G401 (cell line): Measurements from ENCODE around the gene FUT8. TPM values are rescaled to one million over a fixed set of nuclear protein-coding genes. Genes with fewer than 3 reads are reported as not detected.
"Not testable (repeated sequence)": the region's sequence is repeated elsewhere in the genome, so short reads cannot be mapped to it uniquely, and the experiment has no call there.

Experiments
- DNase-seq: peaks from one replicate; pipeline ENCODE4 v3.0.0-alpha.2; 2015; ENCODE audit warnings: low spot score
- in situ Hi-C: cut with HindIII; loops from 2 replicates; pipeline ENCODE4 v1.10.0; 2016; ENCODE audit warnings: low sequenced_read_pairs, mixed read lengths
- total RNA-seq: library from RNA; depleted of rRNA; stranded (reverse); fragments of >200 nt; shearing (Covaris generic); gene quantifications from 2 replicates; pipeline ENCODE4 v1.2.3, GENCODE V29; 2014

The FUT8 gene
- total RNA-seq, 1 experiment from 2014 or later, result 43.1 TPM

GRCh38 chr14:65413739-65414045 lies 1.2 kb downstream of the FUT8 start:
- in situ Hi-C loops, result no loop called here
- peak; percentile 64 for DNase-seq

DNA sequence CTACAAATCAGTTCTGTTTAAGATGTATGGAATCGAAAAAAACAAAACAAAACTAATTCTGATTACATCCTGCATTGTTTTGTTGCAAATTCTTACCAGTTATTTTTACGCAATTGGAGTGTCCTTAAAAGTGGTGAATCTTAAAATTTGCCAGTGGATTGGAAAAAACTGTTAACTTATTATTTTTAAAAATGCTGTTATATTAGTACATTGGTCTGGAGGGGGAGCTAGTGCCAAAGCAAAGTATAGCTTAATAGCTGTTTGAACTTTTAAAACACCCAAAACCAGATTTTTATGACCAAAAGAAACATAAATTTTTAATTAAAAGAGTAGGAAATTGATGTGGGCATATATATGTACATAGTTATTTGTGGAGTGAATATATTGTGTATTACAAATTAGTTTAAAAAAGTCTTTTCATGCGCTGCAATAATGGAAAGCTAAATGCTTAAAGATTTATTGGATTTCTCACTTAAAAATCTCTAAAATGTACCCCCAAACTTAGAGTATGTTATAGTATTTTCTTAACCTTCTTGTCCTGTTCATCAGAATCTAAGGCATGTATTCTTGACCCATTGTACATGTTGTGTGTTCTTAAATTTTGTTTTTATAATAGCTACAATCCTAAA lies 2.5 kb downstream of the FUT8 start:
- DNase-seq, result peak; percentile 72
- in situ Hi-C loops, result no loop called here

GRCh38 chr14:65415613-65416012 lies 3.1 kb downstream of the FUT8 start:
- DNase-seq, result no peak
- in situ Hi-C loops, result no loop called here

- in situ Hi-C loops, result no loop called here
- DNase-seq, result no peak
These were observed 7.2 kb downstream of the FUT8 start for GRCh38 chr14:65419593-65420252.

DNA sequence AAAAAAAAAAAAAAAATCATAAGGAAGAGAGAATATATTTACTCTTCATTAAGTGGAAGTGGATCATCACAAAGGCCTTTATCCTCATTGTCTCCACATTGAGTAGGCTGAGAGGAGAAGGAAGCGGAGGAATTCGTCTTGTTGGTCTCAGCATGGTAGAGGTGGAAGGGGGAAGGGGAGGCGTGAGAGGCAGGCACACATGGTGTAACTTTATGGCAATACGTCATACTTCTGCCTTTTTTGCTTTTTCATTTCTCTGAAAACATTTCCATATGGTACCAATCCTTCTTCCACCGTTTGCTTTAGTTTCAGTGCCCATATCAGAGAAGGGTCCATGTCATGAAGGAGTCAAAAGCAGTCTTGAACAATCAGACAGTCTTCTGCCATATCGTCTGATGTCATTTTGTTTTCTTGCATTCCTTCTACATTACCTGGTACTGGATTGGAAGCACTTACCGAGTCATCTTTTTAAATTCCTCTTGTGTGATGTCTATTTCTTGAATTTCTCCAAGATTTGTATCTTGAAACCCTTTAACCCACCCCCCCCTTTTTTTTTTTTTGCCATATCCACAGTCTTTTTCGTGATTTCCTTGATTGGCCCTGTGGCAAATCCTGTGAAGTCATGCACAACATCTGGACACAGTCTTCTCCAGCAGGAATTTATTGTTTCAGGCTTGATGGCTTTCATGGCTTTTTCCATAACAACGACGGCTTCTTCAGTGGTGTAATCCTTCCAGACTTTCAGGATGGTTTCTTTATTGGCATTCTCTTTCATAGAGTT lies 8.9 kb downstream of the FUT8 start:
- in situ Hi-C loops, result no loop called here
- DNase-seq, result no peak

DNA sequence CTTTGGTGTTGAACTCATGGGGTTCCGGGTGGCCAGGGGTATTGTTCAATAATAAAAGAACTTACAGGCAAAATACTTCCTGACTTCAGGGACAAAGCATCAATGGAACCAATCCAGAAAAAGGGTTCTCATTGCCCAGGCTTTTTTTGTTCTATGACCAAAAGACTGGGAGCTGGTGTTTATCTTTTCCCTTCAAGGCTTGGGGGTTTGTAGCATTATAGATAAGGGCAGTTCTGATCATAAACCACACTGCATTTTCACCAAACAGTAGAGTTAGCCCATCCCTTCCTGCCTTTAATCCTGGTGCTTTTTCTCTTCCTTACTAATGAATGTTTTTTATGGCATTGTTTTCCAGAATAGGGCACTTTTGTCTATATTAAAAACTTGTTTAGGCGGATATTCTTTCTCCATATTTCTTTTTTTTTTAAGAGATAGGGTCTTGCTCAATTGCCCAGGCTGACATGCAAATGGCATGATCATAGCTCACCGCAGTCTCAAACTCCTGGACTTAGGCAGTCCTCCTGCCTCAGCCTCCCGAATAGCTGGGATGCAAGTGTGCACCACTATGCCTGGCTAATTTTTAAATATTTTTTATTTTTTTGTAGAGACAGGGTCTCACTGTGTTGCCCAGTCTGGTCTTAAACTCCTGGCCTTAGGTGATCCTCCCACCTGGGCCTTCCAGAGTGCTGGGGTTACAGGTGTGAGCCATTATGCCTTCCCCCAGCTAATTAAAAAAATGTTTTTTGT lies 9.7 kb downstream of the FUT8 start:
- in situ Hi-C loops, result no loop called here

GRCh38 chr14:65423982-65424381 lies 11.5 kb downstream of the FUT8 start:
- in situ Hi-C loops, result no loop called here

More for the DNA sequence above, 9.7 kb downstream of the FUT8 start:
- no peak for DNase-seq

GRCh38 chr14:65424531-65424930 lies 12.0 kb downstream of the FUT8 start:
- DNase-seq, result no peak
- in situ Hi-C loops, result no loop called here

More at GRCh38 chr14:65423982-65424381, 11.5 kb downstream of the FUT8 start:
- no peak for DNase-seq

DNA sequence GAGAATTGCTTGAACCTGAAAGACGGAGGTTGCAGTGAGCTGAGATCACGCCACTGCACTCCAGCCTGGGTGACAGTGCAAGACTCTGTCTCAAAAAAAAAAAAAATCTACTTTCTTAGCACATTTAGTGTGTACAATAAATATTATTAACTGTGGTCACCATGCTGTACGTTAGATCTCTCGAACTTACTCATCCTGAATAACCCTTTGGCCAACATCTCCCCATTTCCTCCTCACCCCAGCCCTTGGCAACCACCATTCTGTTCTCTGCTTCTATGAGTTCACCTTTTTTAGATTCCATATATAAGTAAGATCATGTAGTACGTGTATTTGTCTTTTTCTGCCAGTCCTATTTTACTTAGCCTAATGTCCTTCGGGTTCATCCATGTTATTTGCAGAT lies 13.4 kb downstream of the FUT8 start:
- in situ Hi-C loops, result no loop called here
- DNase-seq, result no peak

DNA sequence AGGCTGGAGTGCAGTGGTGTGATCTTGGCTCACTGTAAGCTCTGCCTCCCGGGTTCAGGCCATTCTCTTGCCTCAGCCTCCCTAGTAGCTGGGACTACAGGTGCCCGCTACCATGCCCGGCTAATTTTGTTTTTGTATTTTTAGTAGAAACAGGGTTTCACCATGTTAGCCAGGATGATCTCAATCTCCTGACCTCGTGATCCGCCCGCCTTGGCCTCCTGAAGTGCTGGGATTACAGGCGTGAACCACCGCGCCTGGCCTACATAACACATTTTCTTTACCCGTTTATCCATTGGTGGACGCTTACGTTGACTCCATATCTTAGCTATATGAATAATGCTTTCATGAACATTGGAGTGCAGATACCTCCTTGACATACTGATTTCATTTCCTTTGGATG lies 14.4 kb downstream of the FUT8 start:
- DNase-seq, in situ Hi-C loops: not testable (repeated sequence)

- in situ Hi-C loops, result no loop called here
- no peak for DNase-seq
These were observed 16.2 kb downstream of the FUT8 start for GRCh38 chr14:65428691-65429090.

DNA sequence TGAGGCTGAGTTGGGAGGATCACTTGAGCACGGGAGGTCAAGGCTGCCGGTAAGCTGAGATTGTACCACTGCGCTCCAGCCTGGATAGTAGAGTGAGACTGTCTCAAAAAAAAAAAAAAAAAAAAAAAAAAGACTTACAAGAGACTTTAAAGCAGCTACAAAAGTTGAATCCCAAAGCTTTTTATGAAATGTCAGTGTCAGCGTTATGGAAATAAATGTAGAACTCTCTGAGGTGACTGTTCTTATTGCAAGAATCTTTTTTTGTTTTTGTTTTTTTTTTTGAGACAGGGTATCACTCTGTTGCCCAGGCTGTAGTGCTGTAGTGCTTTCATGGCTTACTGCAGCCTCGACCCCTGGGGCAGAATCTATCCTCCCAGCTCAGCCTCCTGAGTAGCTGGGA lies 17.2 kb downstream of the FUT8 start:
- DNase-seq, result no peak
- in situ Hi-C loops, result no loop called here

DNA sequence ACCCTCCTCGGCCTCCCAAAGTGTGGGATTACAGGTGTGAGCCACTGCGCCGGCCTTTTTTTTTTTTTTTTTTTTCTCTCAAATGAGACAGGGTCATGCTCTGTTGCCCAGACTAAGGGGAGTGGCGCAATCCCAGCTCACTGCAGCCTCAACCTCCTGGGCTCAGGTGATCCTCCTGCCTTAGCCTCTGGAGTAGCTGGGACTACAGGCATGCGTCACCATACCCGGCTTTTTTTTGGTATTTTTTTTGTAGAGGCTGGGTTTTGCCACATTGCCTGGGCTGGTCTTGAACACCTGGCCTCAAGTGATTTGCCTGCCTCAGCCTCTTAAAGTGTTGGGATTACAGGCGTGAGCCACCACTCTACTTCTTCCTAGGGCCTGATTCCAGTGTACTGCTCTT lies 18.7 kb downstream of the FUT8 start:
- in situ Hi-C loops, result no loop called here
- no peak for DNase-seq

GRCh38 chr14:65431951-65432350 lies 19.4 kb downstream of the FUT8 start:
- in situ Hi-C loops, result no loop called here
- DNase-seq, result no peak

- DNase-seq, result no peak
- in situ Hi-C loops, result no loop called here
These were observed 19.9 kb downstream of the FUT8 start for GRCh38 chr14:65432361-65432948.

DNA sequence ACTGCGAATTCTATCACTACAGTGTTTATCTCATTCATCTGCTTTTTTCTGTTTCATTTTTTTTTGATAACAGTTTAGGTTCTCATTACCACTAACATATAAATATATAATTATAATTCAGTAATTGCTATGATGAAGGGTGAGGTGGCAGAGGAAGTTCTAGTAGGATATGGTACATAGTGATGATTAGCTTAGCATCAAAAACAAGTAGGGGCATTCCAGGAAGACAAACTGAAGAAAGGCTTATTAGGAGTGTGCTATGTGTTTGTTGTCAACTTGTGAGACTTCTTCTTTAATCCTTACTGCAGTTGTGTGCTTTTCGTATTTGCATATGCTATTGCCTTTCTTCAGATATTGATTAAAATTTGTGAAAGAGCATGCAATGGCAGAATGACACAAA lies 20.6 kb downstream of the FUT8 start:
- no peak for DNase-seq
- in situ Hi-C loops, result no loop called here

GRCh38 chr14:65433646-65434045 lies 21.1 kb downstream of the FUT8 start:
- no peak for DNase-seq
- in situ Hi-C loops, result no loop called here

DNA sequence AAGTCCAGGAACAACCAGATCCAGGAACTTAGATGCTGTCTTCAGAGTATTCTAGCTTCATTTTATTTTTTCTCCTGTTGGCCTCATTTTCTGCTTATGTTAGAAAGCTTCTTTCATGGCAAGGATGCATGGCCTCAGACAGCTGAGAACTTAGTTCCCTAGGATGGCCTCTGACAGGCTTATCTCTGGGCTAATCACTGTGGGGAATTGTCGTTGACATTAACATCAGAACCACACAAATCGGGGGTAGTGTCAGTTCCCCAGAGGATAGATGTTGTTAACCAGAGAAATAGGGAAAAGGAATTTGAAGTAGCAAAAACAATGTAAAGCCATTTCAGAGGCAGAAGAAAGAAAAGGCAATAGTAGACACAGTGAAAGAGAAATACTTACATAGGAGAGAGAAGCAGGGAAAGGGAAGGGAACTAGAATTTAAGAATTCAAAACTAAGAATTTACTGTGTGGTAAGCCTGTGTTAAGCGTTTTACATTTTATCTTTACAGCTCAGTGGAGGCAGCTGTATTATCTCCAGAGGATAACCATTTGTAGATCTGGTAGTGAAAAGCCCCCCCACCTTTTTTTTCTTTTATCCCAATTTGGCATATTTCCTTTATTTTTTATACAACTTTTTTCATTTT lies 21.8 kb downstream of the FUT8 start:
- DNase-seq, result peak; percentile 38
- in situ Hi-C loops, result no loop called here

- in situ Hi-C loops, result no loop called here
- no peak for DNase-seq
These were observed 25.9 kb downstream of the FUT8 start for GRCh38 chr14:65438266-65438933.
